CD14-positive monocyte (primary cell): Measurements from ENCODE around the gene IFNGR2. TPM values are rescaled to one million over a fixed set of nuclear protein-coding genes. Genes with fewer than 3 reads are reported as not detected.
A peak's percentile ranks its signal among the peaks of the same experiment; 100 is the strongest.
"Not testable (repeated sequence)": the region's sequence is repeated elsewhere in the genome, so short reads cannot be mapped to it uniquely, and the experiment has no call there.

Source experiments
- DNase-seq, 3 donors: peaks; one replicate each; pipeline ENCODE4 v3.0.0-alpha.2; 2011 to 2022
- H2AFZ ChIP-seq: 2 replicates; pipeline ENCODE4 v1.6.0; 2012; ENCODE audit warnings: mild to moderate bottlenecking, low read depth, low read length, inconsistent platforms; ENCODE audit not compliant: insufficient read depth, poor library complexity, severe bottlenecking
- H3K27ac ChIP-seq, 2 donors: 1 replicate in 1 of 2; 2 replicates in 1 of 2; pipeline ENCODE4 v1.5.1; 2012 to 2013; ENCODE audit warnings: low read length in 2 of 2, control low read depth in 1 of 2, inconsistent platforms in 1 of 2, low read depth in 1 of 2, mild to moderate bottlenecking in 1 of 2
- H3K27me3 ChIP-seq, 2 donors: one replicate each; pipeline versions ENCODE4 v1.6.0 to v1.6.1; 2011 to 2013; ENCODE audit warnings: low read length in 2 of 2; ENCODE audit not compliant: control insufficient read depth in 2 of 2, insufficient read depth in 2 of 2
- H3K36me3 ChIP-seq, 2 donors: replicated peaks in 1 of 2; 1 replicate in 1 of 2; 2 replicates in 1 of 2; pipeline versions ENCODE4 v1.5.1 to v1.6.1; 2012 to 2013; ENCODE audit warnings: low read length in 2 of 2, control low read depth in 1 of 2, inconsistent platforms in 1 of 2, mild to moderate bottlenecking in 1 of 2; ENCODE audit not compliant: insufficient read depth in 2 of 2, control insufficient read depth in 1 of 2
- H3K4me1 ChIP-seq, 2 donors: 1 replicate in 1 of 2; 2 replicates in 1 of 2; pipeline versions ENCODE4 v1.5.1 to v1.6.1; 2012 to 2013; ENCODE audit warnings: low read length in 2 of 2, control low read depth in 1 of 2, inconsistent platforms in 1 of 2, mild to moderate bottlenecking in 1 of 2, moderate library complexity in 1 of 2; ENCODE audit not compliant: insufficient read depth in 2 of 2, control insufficient read depth in 1 of 2
- H3K4me2 ChIP-seq: replicated peaks from 2 replicates; pipeline ENCODE3; 2012; ENCODE audit warnings: low read length, moderate library complexity, mild to moderate bottlenecking; ENCODE audit not compliant: poor library complexity, severe bottlenecking; ENCODE audit errors: extremely low read depth
- H3K4me3 ChIP-seq, 3 experiments: fragments of 200-600 bp in 1 of 3; sonication (generic) in 1 of 3; replicated peaks in 1 of 3; 1 replicate in 2 of 3; 2 replicates in 1 of 3; pipeline ENCODE4 v1.5.1; 2011 to 2013; ENCODE audit warnings: low read length in 3 of 3, mild to moderate bottlenecking in 3 of 3, control low read depth in 2 of 3, low read depth in 2 of 3, inconsistent platforms in 1 of 3, moderate library complexity in 1 of 3
- H3K79me2 ChIP-seq: 2 replicates; pipeline ENCODE4 v1.6.0; 2012; ENCODE audit warnings: mild to moderate bottlenecking, control low read depth, inconsistent platforms, low read length, moderate library complexity; ENCODE audit not compliant: insufficient read depth
- H3K9ac ChIP-seq: 2 replicates; pipeline ENCODE4 v1.6.0; 2017; ENCODE audit warnings: low read length, mild to moderate bottlenecking; ENCODE audit not compliant: insufficient read depth, poor library complexity, severe bottlenecking
- H3K9me3 ChIP-seq, 2 donors: replicated peaks in 1 of 2; 1 replicate in 1 of 2; 2 replicates in 1 of 2; pipeline versions ENCODE4 v1.5.1 to v1.6.1; 2012 to 2013; ENCODE audit warnings: low read length in 2 of 2, control low read depth in 1 of 2; ENCODE audit not compliant: control insufficient read depth in 1 of 2, insufficient read depth in 1 of 2
- H4K20me1 ChIP-seq: 2 replicates; pipeline ENCODE4 v1.6.0; 2012; ENCODE audit warnings: mild to moderate bottlenecking, low read length, control low read depth, moderate library complexity; ENCODE audit not compliant: insufficient read depth
- H3K27ac Mint-ChIP-seq, 7 donors: one replicate each; pipeline ENCODE4 v1.8.0; 2020; ENCODE audit warnings: mild to moderate bottlenecking in 7 of 7, mixed read lengths in 7 of 7, moderate library complexity in 6 of 7, inconsistent platforms in 2 of 7
- H3K27me3 Mint-ChIP-seq, 3 donors: one replicate each; pipeline ENCODE4 v1.8.0; 2021 to 2022; ENCODE audit warnings: low read depth in 3 of 3, mild to moderate bottlenecking in 3 of 3, mixed read lengths in 3 of 3, moderate library complexity in 3 of 3, inconsistent platforms in 1 of 3
- H3K36me3 Mint-ChIP-seq, 2 donors: one replicate each; pipeline ENCODE4 v1.8.0; 2020; ENCODE audit warnings: mixed read lengths in 2 of 2, inconsistent platforms in 1 of 2, mild to moderate bottlenecking in 1 of 2
- H3K4me1 Mint-ChIP-seq: one replicate; pipeline ENCODE4 v1.8.0; 2020; ENCODE audit warnings: mild to moderate bottlenecking, mixed read lengths
- H3K4me3 Mint-ChIP-seq, 2 donors: one replicate each; pipeline ENCODE4 v1.8.0; 2020; ENCODE audit warnings: mild to moderate bottlenecking in 2 of 2, mixed read lengths in 2 of 2, moderate library complexity in 1 of 2
- H3K9me3 Mint-ChIP-seq, 7 donors: one replicate each; pipeline ENCODE4 v1.8.0; 2020 to 2022; ENCODE audit warnings: mixed read lengths in 7 of 7, mild to moderate bottlenecking in 6 of 7, moderate library complexity in 6 of 7, inconsistent platforms in 2 of 7
- CTCF ChIP-seq: fragments of 200-600 bp; IDR thresholded peaks from one replicate; pipeline ENCODE4 v1.8.0; 2022; ENCODE audit warnings: antibody characterized with exemption, mild to moderate bottlenecking
- WGBS: methylation state at CpG from one replicate; pipeline ENCODE4 v1.1.5; 2013; ENCODE audit warnings: missing lambda C conversion rate; ENCODE audit not compliant: insufficient coverage; 5-methylcytosine and 5-hydroxymethylcytosine counted together
- intact Hi-C, 2 donors: fragments of 100-400 bp; cut with micrococcal nuclease; formaldehyde crosslinking; loops; one replicate each; pipeline versions ENCODE4 v1.15.0 to v1.15.1; 2023
- polyA plus RNA-seq, 3 donors: library from polyadenylated mRNA; depleted of rRNA in 1 of 3; unstranded in 2 of 3; stranded (reverse) in 1 of 3; fragments of 300-500 nt in 2 of 3; fragments of >200 nt in 1 of 3; fragmentation: Illumina TruSeq in 2 of 3; gene quantifications; 1 replicate in 2 of 3; 2 replicates in 1 of 3; pipeline ENCODE4 v1.2.3, GENCODE V29; 2012 to 2021

The IFNGR2 gene
- polyA plus RNA-seq, 3 donors, result 204 to 324 (median 260) TPM

GRCh38 chr21:33360881-33361602 lies 42.2 kb upstream of the IFNGR2 start:
- Histone ChIP-seq H3K9me3 (no peaks in the 10 kb centered on the region), H3K79me2 (peaks cover 18% of the 10 kb centered on the region), H3K9ac (peak overlapping the region; percentile 66), H4K20me1 (no peaks in the 10 kb centered on the region), H3K4me2 (peak overlapping the region; percentile 73), H3K4me1 (peaks cover 50 to 53% of the 10 kb centered on the region in 2 donors), H3K27ac (peak overlapping the region; percentile 81 to 94), H3K27me3 (no peaks in the 10 kb centered on the region), H3K4me3 (peak overlapping the region; percentile 12 to 70 (median 14)), H2AFZ (no peak overlapping the region), H3K36me3 (peaks cover 21 to 24% of the 10 kb centered on the region in 2 donors)
- H3K9me3 Mint-ChIP-seq, result peaks cover 0 to 4% (median 2%) of the 10 kb centered on the region in 7 donors
- peaks cover 49% of the 10 kb centered on the region for H3K4me1 Mint-ChIP-seq
- H3K36me3 Mint-ChIP-seq, result peaks cover 18 to 24% of the 10 kb centered on the region in 2 donors
- H3K27ac Mint-ChIP-seq, result peak overlapping the region; percentile 95 to 99 (median 99)
- intact Hi-C loops, result loop anchor here (2.0 to 10.0 kb wide), 6 partner anchors 34 to 166 kb away; partner anchors contain the start of gene IFNGR2 (in 2 of the 2)
- DNase-seq, result peak; percentile 71 to 75 (median 71)
- TF ChIP-seq CTCF, result peak; percentile 93
- H3K27me3 Mint-ChIP-seq, result peaks cover 0 to 4% (median 0%) of the 10 kb centered on the region in 3 donors
- peak overlapping the region; percentile 74 to 88 for H3K4me3 Mint-ChIP-seq
- WGBS, result 0% methylated on average over 2 of the region's 14 CpGs

- TF ChIP-seq CTCF, result no peak
- Histone ChIP-seq H3K4me1 (peaks cover 50 to 53% of the 10 kb centered on the region in 2 donors), H3K27me3 (no peaks in the 10 kb centered on the region), H3K4me3 (peak overlapping the region; percentile 17 to 70 (median 43)), H2AFZ (no peak overlapping the region), H3K27ac (peak overlapping the region; percentile 81 to 94), H3K36me3 (peaks cover 12 to 14% of the 10 kb centered on the region in 2 donors), H3K4me2 (peak overlapping the region; percentile 73), H4K20me1 (no peaks in the 10 kb centered on the region), H3K79me2 (peaks cover 11% of the 10 kb centered on the region), H3K9me3 (peaks cover 6 to 7% of the 10 kb centered on the region in 2 donors), H3K9ac (peak overlapping the region; percentile 66)
- Mint-ChIP-seq H3K27me3 (peaks cover 0 to 4% (median 0%) of the 10 kb centered on the region in 3 donors), H3K4me1 (peaks cover 49% of the 10 kb centered on the region), H3K36me3 (peaks cover 7 to 18% of the 10 kb centered on the region in 2 donors), H3K9me3 (peaks cover 5 to 15% (median 10%) of the 10 kb centered on the region in 7 donors), H3K4me3 (peak overlapping the region; percentile 74 to 88), H3K27ac (peak overlapping the region; percentile 95 to 99 (median 99))
- intact Hi-C loops, result loop anchor here (1.0 to 10.0 kb wide), 6 partner anchors 12 to 167 kb away; partner anchors contain the start of gene IFNGR2 (in 1 of the 2)
- 2% methylated on average over 10 of the region's 12 CpGs for WGBS
- peak; percentile 77 to 83 (median 80) for DNase-seq
These were observed 41.1 kb upstream of the IFNGR2 start for GRCh38 chr21:33362044-33362555.

GRCh38 chr21:33363911-33364609 lies 39.2 kb upstream of the IFNGR2 start:
- not testable (repeated sequence) for H3K79me2 ChIP-seq, H2AFZ ChIP-seq, H3K27me3 ChIP-seq, H3K27me3 Mint-ChIP-seq, H4K20me1 ChIP-seq, H3K36me3 ChIP-seq
- H3K9ac ChIP-seq, result peak overlapping the region; percentile 49
- intact Hi-C loops, result loop anchor here (5.0 to 10.0 kb wide), 5 partner anchors 37 to 169 kb away; partner anchors contain the start of gene IFNGR2 (in 1 of the 2)
- Mint-ChIP-seq H3K36me3 (peaks cover 0 to 15% of the 10 kb centered on the region in 2 donors), H3K4me1 (peaks cover 58% of the 10 kb centered on the region), H3K27ac (peak overlapping the region; percentile 95 to 99 (median 99)), H3K9me3 (peaks cover 19 to 32% (median 26%) of the 10 kb centered on the region in 7 donors), H3K4me3 (peak overlapping the region; percentile 34 to 48)
- peak overlapping the region; percentile 86 to 96 for H3K27ac ChIP-seq
- peak; percentile 84 to 93 (median 92) for DNase-seq
- 45% methylated on average over 4 of the region's 10 CpGs for WGBS
- peak overlapping the region in 1 of 3 experiments; percentile 33 for H3K4me3 ChIP-seq
- peaks cover 56 to 63% of the 10 kb centered on the region in 2 donors for H3K4me1 ChIP-seq
- H3K4me2 ChIP-seq, result peak overlapping the region; percentile 17
- H3K9me3 ChIP-seq, result peaks cover 16 to 23% of the 10 kb centered on the region in 2 donors
